GM06990 (cell line): ENCODE data around the gene DYNLT1.

ENCODE experiments used
- DNase-seq: peaks from one replicate; pipeline ENCODE4 v3.0.0-alpha.2; 2011; ENCODE audit not compliant: insufficient read length; ENCODE audit errors: extremely low read depth
- H3K27me3 ChIP-seq: replicated peaks from 2 replicates; pipeline ENCODE4 v1.6.0; 2011; ENCODE audit warnings: low read length; ENCODE audit not compliant: control insufficient read depth, insufficient read depth
- H3K36me3 ChIP-seq: 2 replicates; pipeline ENCODE4 v1.5.1; 2011; ENCODE audit warnings: low read length; ENCODE audit not compliant: control insufficient read depth, insufficient read depth
- H3K4me3 ChIP-seq: replicated peaks from 2 replicates; pipeline ENCODE4 v1.5.1; 2011; ENCODE audit warnings: low read depth, mild to moderate bottlenecking, control low read depth, low read length
- TF ChIP-seq, protein P1 (sequence below): IDR thresholded peaks from 2 replicates; pipeline ENCODE4 v1.5.1; 2011; ENCODE audit warnings: low read length, control low read depth, mild to moderate bottlenecking, inconsistent platforms; ENCODE audit not compliant: insufficient read depth, poor library complexity, severe bottlenecking

The DYNLT1 gene

DNA sequence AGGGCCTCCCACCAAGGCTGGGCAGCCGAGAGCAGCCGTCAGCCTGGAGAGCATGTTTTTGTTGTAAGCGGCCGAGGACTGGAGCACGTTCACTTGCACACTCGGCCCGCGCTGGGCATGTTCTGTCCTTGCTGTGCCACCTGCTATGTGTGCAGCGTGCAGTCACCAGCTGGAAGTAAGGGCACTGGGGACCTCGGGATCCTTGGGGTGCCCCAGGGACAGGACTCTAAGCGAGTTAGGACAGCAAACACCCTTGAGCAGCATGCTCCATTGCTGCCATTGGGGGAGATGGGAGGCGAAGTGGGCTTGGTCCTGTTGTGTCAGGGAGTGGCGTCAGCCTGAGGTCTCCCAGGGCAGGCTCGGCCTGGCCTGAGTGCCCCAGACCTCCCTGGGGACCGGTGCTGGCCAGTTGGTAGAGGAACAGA, 18.6 kb downstream of the DYNLT1 start:
- Histone ChIP-seq H3K27me3 (no peaks in the 10 kb centered on the region), H3K4me3 (no peak overlapping the region), H3K36me3 (peaks cover 38% of the 10 kb centered on the region)
- TF ChIP-seq, protein P1, sequence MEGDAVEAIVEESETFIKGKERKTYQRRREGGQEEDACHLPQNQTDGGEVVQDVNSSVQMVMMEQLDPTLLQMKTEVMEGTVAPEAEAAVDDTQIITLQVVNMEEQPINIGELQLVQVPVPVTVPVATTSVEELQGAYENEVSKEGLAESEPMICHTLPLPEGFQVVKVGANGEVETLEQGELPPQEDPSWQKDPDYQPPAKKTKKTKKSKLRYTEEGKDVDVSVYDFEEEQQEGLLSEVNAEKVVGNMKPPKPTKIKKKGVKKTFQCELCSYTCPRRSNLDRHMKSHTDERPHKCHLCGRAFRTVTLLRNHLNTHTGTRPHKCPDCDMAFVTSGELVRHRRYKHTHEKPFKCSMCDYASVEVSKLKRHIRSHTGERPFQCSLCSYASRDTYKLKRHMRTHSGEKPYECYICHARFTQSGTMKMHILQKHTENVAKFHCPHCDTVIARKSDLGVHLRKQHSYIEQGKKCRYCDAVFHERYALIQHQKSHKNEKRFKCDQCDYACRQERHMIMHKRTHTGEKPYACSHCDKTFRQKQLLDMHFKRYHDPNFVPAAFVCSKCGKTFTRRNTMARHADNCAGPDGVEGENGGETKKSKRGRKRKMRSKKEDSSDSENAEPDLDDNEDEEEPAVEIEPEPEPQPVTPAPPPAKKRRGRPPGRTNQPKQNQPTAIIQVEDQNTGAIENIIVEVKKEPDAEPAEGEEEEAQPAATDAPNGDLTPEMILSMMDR = no peak
- DNase-seq = no peak

DNA sequence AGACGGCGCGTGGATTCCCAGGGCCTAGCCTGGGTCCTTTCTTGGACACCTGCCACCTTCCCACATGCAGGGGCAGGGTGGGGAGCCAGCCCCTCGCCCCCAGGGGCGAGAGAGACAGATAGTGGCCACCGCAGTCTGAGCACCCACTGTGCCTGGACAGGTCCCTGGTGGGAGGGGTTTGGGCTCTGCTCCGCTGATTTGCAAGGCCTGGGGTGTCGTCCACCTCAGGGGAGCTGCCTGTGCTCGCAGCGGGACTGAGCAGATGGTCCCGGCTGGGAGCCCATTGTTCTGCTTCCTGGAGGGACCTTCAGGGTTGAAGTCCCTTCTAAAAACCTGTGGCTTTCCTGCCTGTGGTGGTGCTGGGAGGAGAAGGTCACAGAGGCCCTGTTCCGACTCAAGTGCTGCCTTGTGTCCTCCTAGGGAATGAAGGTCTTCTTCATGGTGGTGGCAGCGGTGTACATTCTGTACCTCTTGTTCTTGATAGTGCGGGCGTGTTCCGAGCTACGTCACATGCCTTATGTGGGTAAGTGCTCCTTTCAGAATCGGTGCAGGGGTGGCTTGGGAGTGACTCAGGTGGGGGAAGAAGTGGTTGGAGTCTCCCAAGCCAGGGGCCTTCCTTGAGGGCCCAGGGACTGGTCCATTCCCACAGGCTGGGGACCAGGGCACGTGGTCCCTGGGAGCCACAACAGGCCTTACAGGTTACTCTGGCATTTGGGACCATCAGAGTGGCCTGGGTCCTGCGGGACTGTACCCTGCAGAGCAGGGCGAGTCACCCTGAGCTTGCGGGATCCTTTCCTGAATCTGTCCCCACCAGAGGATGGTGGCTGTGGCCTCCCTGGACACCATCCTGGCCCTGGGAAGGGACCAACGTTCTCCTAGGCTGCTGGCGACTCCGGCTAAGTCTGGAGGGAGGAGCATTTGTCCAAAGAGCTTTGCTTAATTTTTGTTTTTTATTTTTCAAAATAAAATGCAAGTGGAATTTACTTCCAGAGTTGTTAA, 19.6 kb downstream of the DYNLT1 start:
- Histone ChIP-seq H3K27me3 (no peaks in the 10 kb centered on the region), H3K36me3 (peaks cover 34% of the 10 kb centered on the region), H3K4me3 (no peak overlapping the region)
- no peak for DNase-seq
- TF ChIP-seq, protein P1 = no peak

DNA sequence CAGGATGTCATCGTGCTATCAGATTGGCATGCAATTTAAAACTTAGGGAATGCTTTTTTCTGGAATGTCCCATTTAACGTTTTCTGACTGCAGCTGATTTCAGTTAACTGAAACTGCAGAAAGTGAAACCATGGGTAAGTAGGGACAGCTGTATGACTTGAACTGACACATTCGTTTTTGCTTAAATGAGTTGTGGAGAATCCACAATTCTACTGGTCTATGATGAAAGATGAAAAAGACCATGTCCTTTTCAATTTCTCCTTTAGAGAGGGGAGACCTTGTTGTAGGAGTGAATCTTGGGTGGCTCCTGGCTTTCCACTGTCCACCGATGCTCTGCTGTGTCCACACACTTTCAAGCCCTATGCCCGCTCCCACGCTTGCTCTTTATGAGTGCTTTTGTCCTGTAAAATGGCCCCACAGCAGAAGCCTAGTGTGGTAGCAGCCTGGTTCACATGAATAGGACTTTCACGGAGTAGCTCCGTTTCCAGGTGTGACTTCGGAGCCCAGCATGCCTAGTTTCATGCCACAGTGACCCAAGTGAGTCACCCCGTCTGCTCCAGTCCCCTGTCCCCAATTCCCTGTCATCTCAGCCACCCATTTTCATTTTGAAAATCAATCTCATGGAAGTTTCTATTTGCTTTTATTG, 21.9 kb downstream of the DYNLT1 start:
- Histone ChIP-seq H3K4me3 (no peak overlapping the region), H3K36me3 (peaks cover 24% of the 10 kb centered on the region), H3K27me3 (no peaks in the 10 kb centered on the region)
- TF ChIP-seq, protein P1 = no peak
- DNase-seq = no peak

DNA sequence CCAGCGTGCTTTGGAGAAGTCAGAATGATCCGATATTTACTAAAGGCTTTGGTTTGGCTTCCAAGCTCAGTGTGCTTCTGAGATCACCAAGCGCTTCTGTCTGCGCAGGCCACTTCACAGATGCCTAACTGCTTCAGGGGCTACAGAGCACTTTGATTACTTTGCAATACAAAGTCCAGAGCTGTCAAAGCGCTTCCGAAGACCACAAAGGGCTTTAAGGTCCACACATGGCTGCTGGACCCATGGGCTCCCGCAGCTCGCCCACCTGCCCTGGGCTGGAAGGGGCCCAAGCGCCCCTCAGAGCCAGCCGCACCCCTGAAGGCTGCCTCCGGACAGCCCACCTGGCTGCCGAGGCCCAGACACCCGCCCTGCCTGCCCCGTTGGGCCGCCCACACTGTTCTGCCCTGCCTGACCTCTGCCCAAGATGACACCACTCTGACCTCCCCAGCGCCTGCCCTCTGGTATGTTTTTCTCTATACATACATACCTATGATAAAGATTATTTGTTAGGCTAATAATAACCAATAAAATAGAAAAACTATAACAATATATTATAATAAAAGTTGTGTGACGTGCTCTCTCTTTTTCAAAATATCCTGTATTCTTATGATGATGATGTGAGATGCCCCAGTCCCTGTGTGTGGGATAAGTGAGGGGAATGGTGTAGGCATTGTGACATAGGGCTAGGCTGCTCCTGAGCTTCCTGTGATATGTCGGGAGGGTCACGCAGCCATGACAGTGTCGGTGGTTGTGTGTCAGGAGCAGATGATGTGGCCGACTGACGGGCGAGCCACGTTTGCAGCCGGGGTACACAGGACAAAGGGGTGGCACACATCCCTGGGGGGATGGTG, 22.6 kb downstream of the DYNLT1 start:
- TF ChIP-seq, protein P1 = no peak
- H3K27me3 ChIP-seq = no peaks in the 10 kb centered on the region
- no peak overlapping the region for H3K4me3 ChIP-seq
- peaks cover 21% of the 10 kb centered on the region for H3K36me3 ChIP-seq
- DNase-seq = no peak

DNA sequence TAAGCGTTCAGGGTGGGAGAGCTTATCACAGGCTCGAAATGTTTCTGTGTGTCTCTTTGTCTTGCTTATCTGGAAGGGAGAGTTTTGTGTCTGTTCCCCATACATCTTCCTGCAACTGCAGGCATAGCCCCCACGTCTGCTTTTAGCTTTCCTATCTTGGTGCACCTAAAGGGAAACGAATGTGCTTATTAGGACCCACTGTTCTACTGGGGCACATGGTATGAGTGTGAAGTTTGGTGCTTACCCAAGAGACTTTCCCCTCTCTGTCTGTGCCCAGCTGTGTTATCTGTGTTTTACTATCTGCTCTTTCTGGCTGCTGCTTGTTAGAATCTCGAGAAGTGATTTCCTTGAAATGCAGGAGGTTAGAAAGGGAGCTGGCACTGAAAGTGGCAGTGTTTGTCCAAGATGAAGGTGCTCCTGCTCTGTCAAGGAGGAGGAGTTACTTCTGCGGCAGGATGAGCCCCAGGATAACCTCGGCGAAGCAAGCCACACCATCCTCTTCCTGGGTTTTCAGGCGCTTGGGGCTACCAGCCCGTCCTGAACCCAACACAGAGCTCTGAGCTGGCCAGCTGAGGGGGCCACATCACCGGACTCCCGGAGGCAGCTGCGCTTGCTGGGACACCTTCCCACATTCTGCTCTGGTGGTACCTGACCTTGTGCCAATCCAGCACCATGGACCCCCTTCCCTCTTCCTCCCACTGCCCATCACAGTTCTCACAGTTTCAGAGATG, 23.4 kb downstream of the DYNLT1 start:
- peaks cover 21% of the 10 kb centered on the region for H3K36me3 ChIP-seq
- no peaks in the 10 kb centered on the region for H3K27me3 ChIP-seq
- TF ChIP-seq, protein P1 = no peak
- no peak for DNase-seq
- H3K4me3 ChIP-seq = no peak overlapping the region
